ENCODE measurements around the gene XYLT1. TPM values are rescaled to one million over a fixed set of nuclear protein-coding genes. Genes with fewer than 3 reads are reported as not detected.

Gene XYLT1
- total and polyA plus RNA-seq, 9 of the 15 experiments (the other 6 are each of a cell fraction or from before 2014, with no cell fraction given), result 0.03 to 0.09 (median 0.08) TPM; not detected in 6

GRCh38 chr16:17340804-17341203, 130.0 kb downstream of the XYLT1 start (continued):
- TF ChIP-seq U2AF2 (optimal IDR thresholded peaks at IDR 0.05; ENCODE audit: low read depth, low read length) (no peak), SRSF1 (IDR thresholded peaks at IDR 0.05; ENCODE audit: low read depth, low read length) (no peak), ATF7 (IDR thresholded peaks at IDR 0.05) (no peak)

- BruUV-seq (replicated peaks), result no TSS peak
- Histone ChIP-seq H3K27me3 (ENCODE audit: control insufficient read depth in 2 of 2, insufficient read depth in 2 of 2, low read length in 2 of 2) (peaks cover 16 to 48% of the 10 kb centered on the region in 2 experiments), H3K9ac (ENCODE audit: insufficient read depth in 1 of 2, low read depth in 2 of 2, low read length in 2 of 2) (no peak overlapping the region), H3K9me1 (ENCODE audit: control insufficient read depth, insufficient read depth, low read length) (no peaks in the 10 kb centered on the region), H3K36me3 (ENCODE audit: control insufficient read depth, insufficient read depth, low read length) (no peaks in the 10 kb centered on the region), H3K4me1 (replicated peaks in 1 of 2; ENCODE audit: control insufficient read depth in 2 of 2, insufficient read depth in 2 of 2, low read length in 2 of 2) (no peaks in the 10 kb centered on the region), H3K9me3 (replicated peaks; ENCODE audit: control insufficient read depth, insufficient read depth, low read depth, low read length) (no peaks in the 10 kb centered on the region), H2AFZ (ENCODE audit: low read depth, low read length) (no peak overlapping the region), H3K27ac (ENCODE audit: extremely low read depth, low read depth, low read length) (no peak overlapping the region), H4K20me1 (replicated peaks; ENCODE audit: control insufficient read depth, insufficient read depth, low read length) (0 out of 2 replicates have a peak, but pooled peaks cover 3% of the 10 kb centered on the region), H3K4me3 (no peak overlapping the region), H3K79me2 (ENCODE audit: control insufficient read depth, insufficient read depth, low read length) (no peaks in the 10 kb centered on the region), H3K4me2 (ENCODE audit: insufficient read depth, low read length) (no peak overlapping the region)
- ChIA-PET POLR2A (interaction anchor here (0.6 kb wide), 1 partner anchor 364 kb away, joined by 3 read pairs; no protein-coding TSS in a partner anchor), CTCF (ENCODE audit: low intra/inter-chr PET ratio) (no interaction called here)
- FAIRE-seq, result no peak
- DNase-seq (ENCODE audit: extremely low read depth in 1 of 4, low spot score in 3 of 4), result no peak
- ATAC-seq, result no peak
- 0% methylated on average over 7 of the region's 7 CpGs for WGBS (ENCODE audit: insufficient coverage, low coverage, missing lambda C conversion rate)
- intact Hi-C loops (cut with micrococcal nuclease), result no loop called here
- TF ChIP-seq JUN (IDR thresholded peaks at IDR 0.05; ENCODE audit: borderline replicate concordance, low read depth, low read length) (no peak), JUN (CRISPR knock-in tag; IDR thresholded peaks at IDR 0.05; ENCODE audit: borderline replicate concordance) (no peak), SMARCE1 (IDR thresholded peaks at IDR 0.05) (no peak), RBFOX2 (IDR thresholded peaks at IDR 0.05; ENCODE audit: low read depth, low read length) (no peak), TFAM (CRISPR knock-in tag; conservative IDR thresholded peaks at IDR 0.05) (no peak), BRF1 (IDR thresholded peaks at IDR 0.05; ENCODE audit: borderline replicate concordance, extremely low read depth, insufficient read length) (no peak), ZBTB8A (IDR thresholded peaks at IDR 0.05; ENCODE audit: partially characterized antibody) (no peak), ETS1 (conservative IDR thresholded peaks at IDR 0.05; ENCODE audit: control insufficient read depth, low read depth, low read length) (no peak)
- in situ Hi-C loops (cut with MboI), result no loop called here
These were observed 130.8 kb downstream of the XYLT1 start for GRCh38 chr16:17339764-17340541.

Measured in K562 (cell line).